OCI-LY3 (cell line): ENCODE data around the gene NOD2.

Source experiments
- H2AFZ ChIP-seq: fragments of 200-600, 300-600 bp; shearing (Covaris generic); 2 replicates; pipeline ENCODE4 v1.6.0; 2014; ENCODE audit warnings: antibody characterized with exemption, low read depth, low read length
- H3K27ac ChIP-seq: fragments of 200-600, 300-600 bp; sonication (generic); 2 replicates; pipeline ENCODE4 v1.5.1; 2014; ENCODE audit warnings: mild to moderate bottlenecking, low read length, moderate library complexity, mixed read lengths
- H3K27me3 ChIP-seq: fragments of 200-600, 300-600 bp; sonication (generic); 2 replicates; pipeline ENCODE4 v1.6.1; 2014; ENCODE audit warnings: low read depth, low read length, mixed read lengths
- H3K36me3 ChIP-seq: fragments of 200-600, 300-600 bp; sonication (generic); replicated peaks from 2 replicates; pipeline ENCODE3; 2014; ENCODE audit warnings: low read depth, low read length, mixed read lengths
- H3K4me1 ChIP-seq: fragments of 300-600, 200-600 bp; sonication (generic); 2 replicates; pipeline ENCODE4 v1.6.1; 2014; ENCODE audit warnings: low read length, mixed read lengths
- H3K4me2 ChIP-seq: fragments of 200-600, 300-600 bp; sonication (generic); 2 replicates; pipeline ENCODE4 v1.6.1; 2014; ENCODE audit warnings: low read length, mixed read lengths
- H3K4me3 ChIP-seq: fragments of 300-600, 200-600 bp; sonication (generic); 2 replicates; pipeline ENCODE4 v1.5.1; 2014; ENCODE audit warnings: antibody characterized with exemption, mild to moderate bottlenecking, low read length, moderate library complexity
- H3K79me2 ChIP-seq: fragments of 300-600, 200-600 bp; shearing (Covaris generic); 2 replicates; pipeline ENCODE4 v1.6.1; 2014; ENCODE audit warnings: mild to moderate bottlenecking, low read length, mixed read lengths
- H3K9ac ChIP-seq: fragments of 300-600, 200-600 bp; shearing (Covaris generic); 2 replicates; pipeline ENCODE4 v1.6.0; 2014; ENCODE audit warnings: mild to moderate bottlenecking, low read length, moderate library complexity
- H3K9me3 ChIP-seq: fragments of 200-600, 300-600 bp; shearing (Covaris generic); 2 replicates; pipeline ENCODE4 v1.6.1; 2014; ENCODE audit warnings: low read length, mixed read lengths; ENCODE audit not compliant: insufficient read depth
- H4K20me1 ChIP-seq: fragments of 200-600, 300-600 bp; sonication (generic); 2 replicates; pipeline ENCODE4 v1.6.1; 2016; ENCODE audit warnings: low read length, mixed read lengths; ENCODE audit not compliant: insufficient read depth
- CTCF ChIP-seq: fragments of 200-600, 300-600 bp; sonication (generic); IDR thresholded peaks from 2 replicates; pipeline ENCODE4 v1.5.1; 2014; ENCODE audit warnings: antibody characterized with exemption, low read length, low read depth
- EZH2phosphoT487 ChIP-seq: fragments of 200-600 bp; shearing (Covaris generic); IDR thresholded peaks from 2 replicates; pipeline ENCODE4 v1.6.1; 2018; ENCODE audit warnings: antibody characterized with exemption, mixed run types, low read depth

Gene NOD2

GRCh38 chr16:50765260-50765659, 71.9 kb downstream of the NOD2 start:
- Histone ChIP-seq H3K27me3 (no peaks in the 10 kb centered on the region), H3K9me3 (0 out of 2 replicates have a peak, but pooled peaks cover 7% of the 10 kb centered on the region), H3K9ac (no peak overlapping the region), H3K79me2 (no peaks in the 10 kb centered on the region), H2AFZ (no peak overlapping the region), H3K4me3 (no peak overlapping the region), H3K4me1 (no peaks in the 10 kb centered on the region), H3K36me3 (peaks cover 32% of the 10 kb centered on the region), H3K27ac (no peak overlapping the region), H3K4me2 (no peak overlapping the region), H4K20me1 (no peaks in the 10 kb centered on the region)
- no peak for TF ChIP-seq EZH2phosphoT487
- TF ChIP-seq CTCF: no peak

GRCh38 chr16:50765861-50766260, 72.5 kb downstream of the NOD2 start:
- H3K4me3 ChIP-seq: no peak overlapping the region
- no peak for TF ChIP-seq EZH2phosphoT487
- TF ChIP-seq CTCF: no peak
- H3K27ac ChIP-seq: no peak overlapping the region
- 0 out of 2 replicates have a peak, but pooled peaks cover 7% of the 10 kb centered on the region for H3K9me3 ChIP-seq
- H3K36me3 ChIP-seq: peaks cover 32% of the 10 kb centered on the region
- H3K9ac ChIP-seq: no peak overlapping the region
- H3K4me1 ChIP-seq: no peaks in the 10 kb centered on the region
- no peaks in the 10 kb centered on the region for H4K20me1 ChIP-seq
- H3K27me3 ChIP-seq: no peaks in the 10 kb centered on the region
- no peaks in the 10 kb centered on the region for H3K79me2 ChIP-seq
- H2AFZ ChIP-seq: no peak overlapping the region
- H3K4me2 ChIP-seq: no peak overlapping the region

- Histone ChIP-seq H3K36me3 (peaks cover 32% of the 10 kb centered on the region), H3K27ac (no peak overlapping the region), H3K79me2 (no peaks in the 10 kb centered on the region), H4K20me1 (no peaks in the 10 kb centered on the region), H3K27me3 (no peaks in the 10 kb centered on the region), H2AFZ (no peak overlapping the region), H3K4me1 (no peaks in the 10 kb centered on the region), H3K4me3 (no peak overlapping the region), H3K9ac (no peak overlapping the region), H3K9me3 (0 out of 2 replicates have a peak, but pooled peaks cover 7% of the 10 kb centered on the region), H3K4me2 (no peak overlapping the region)
- no peak for TF ChIP-seq CTCF
- TF ChIP-seq EZH2phosphoT487: no peak
These were observed 73.8 kb downstream of the NOD2 start for GRCh38 chr16:50767197-50767596.

- Histone ChIP-seq H3K4me3 (no peak overlapping the region), H3K27ac (no peak overlapping the region), H3K9ac (no peak overlapping the region), H3K4me1 (no peaks in the 10 kb centered on the region), H2AFZ (no peak overlapping the region), H3K4me2 (no peak overlapping the region), H3K79me2 (no peaks in the 10 kb centered on the region), H4K20me1 (0 out of 2 replicates have a peak, but pooled peaks cover 5% of the 10 kb centered on the region), H3K9me3 (0 out of 2 replicates have a peak, but pooled peaks cover under 1% of the 10 kb centered on the region), H3K36me3 (peaks cover 17% of the 10 kb centered on the region), H3K27me3 (no peaks in the 10 kb centered on the region)
- TF ChIP-seq EZH2phosphoT487 (no peak), CTCF (no peak)
These were observed 78.0 kb downstream of the NOD2 start for GRCh38 chr16:50771366-50771765.
